Measurements from ENCODE around the gene CCDC178.

- TF ChIP-seq CTCF (conservative IDR thresholded peaks at IDR 0.05) (no peak), EZH2 (IDR thresholded peaks at IDR 0.05; ENCODE audit: low read depth) (no peak)
These were observed 366.4 kb downstream of the CCDC178 start for GRCh38 chr18:33074125-33074524.

Measured in PC-9 (cell line).